Measurements from ENCODE around the gene DDX19B. TPM values are rescaled to one million over a fixed set of nuclear protein-coding genes. Genes with fewer than 3 reads are reported as not detected.

The DDX19B gene
- total and polyA plus RNA-seq, 2 donors (not counting 3 experiments of a cell fraction or from before 2014, with no cell fraction given) = 28.1 to 34.3 TPM

DNA sequence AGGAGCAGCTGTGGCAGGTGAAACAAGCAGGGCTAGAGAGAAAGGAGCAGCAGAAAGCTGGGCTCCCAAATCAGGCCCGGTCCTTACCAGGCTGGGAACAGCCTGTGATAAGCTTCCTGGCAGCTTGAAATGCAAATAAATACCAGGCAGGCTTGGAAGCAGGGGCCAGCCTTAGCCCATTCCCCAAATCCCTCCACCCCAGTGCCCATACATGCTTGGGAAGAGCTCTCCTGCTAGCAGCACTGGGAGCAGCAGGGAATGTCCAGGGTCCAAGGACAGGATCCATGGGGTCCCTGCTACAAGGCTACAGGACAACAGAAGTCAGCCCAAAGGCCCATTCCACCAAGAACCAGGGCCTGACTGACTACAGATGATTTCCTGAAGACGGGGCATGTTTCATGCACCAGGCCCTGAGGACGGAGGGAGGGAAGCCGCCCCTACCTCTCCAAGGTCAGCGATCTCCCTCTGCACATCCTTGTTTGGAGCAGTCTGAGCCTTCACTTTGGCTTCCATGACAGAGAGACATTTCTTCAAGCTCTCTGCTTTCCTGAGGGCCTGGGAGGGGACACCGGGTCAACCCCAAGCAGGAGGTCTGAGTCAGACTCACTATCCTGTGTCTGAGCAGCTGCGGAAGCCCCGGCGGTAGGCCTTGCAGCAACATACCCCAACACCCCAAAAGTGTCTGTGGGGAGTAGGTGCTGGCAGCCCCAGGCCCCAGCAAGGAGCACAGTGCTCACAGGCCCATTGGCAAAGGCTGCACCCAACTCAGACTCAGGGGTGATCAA is 44.6 kb upstream of the DDX19B start:
- H3K9me1 ChIP-seq (replicated peaks; ENCODE audit: control insufficient read depth, extremely low read depth, insufficient read depth, low read length) = no peaks in the 10 kb centered on the region
- no peak overlapping the region for H2AFZ ChIP-seq (ENCODE audit: low read depth, low read length)
- H3K36me3 ChIP-seq (ENCODE audit: control insufficient read depth in 2 of 2, extremely low read depth in 1 of 2, insufficient read depth in 2 of 2, low read length in 2 of 2) = peaks cover 18 to 57% of the 10 kb centered on the region in 2 experiments
- TF ChIP-seq MYC (IDR thresholded peaks at IDR 0.05; ENCODE audit: low read depth, low read length) (no peak), GATA2 (IDR thresholded peaks at IDR 0.05; ENCODE audit: insufficient read depth, insufficient read length, low read depth, low read length) (no peak), POLR2AphosphoS5 (IDR thresholded peaks at IDR 0.05; ENCODE audit: insufficient read depth, low read depth, low read length) (no peak), JUN (IDR thresholded peaks at IDR 0.05; ENCODE audit: borderline replicate concordance, insufficient read depth, insufficient read length, low read depth) (no peak), EZH2 (IDR thresholded peaks at IDR 0.05; ENCODE audit: borderline replicate concordance, low read depth, low read length, severe bottlenecking) (no peak)
- H3K27me3 ChIP-seq (ENCODE audit: control insufficient read depth in 2 of 2, insufficient read depth in 2 of 2, low read length in 2 of 2) = no peaks in the 10 kb centered on the region
- dilution Hi-C loops (cut with MboI; ENCODE audit: extremely low pct_ligation_motif_present, low sequenced_read_pairs) = no loop called here
- intact Hi-C loops (cut with micrococcal nuclease) = no loop called here
- POLR2A ChIA-PET = no interaction called here
- no peak overlapping the region for H3K4me3 ChIP-seq (replicated peaks in 1 of 3; ENCODE audit: insufficient read depth in 1 of 3, low read depth in 1 of 3, low read length in 3 of 3)
- H3K9ac ChIP-seq (replicated peaks; ENCODE audit: extremely low read depth, insufficient read depth, low read length) = no peak overlapping the region
- peaks cover 16% of the 10 kb centered on the region for H3K79me2 ChIP-seq (ENCODE audit: control insufficient read depth, insufficient read depth, low read length)
- H3K9me3 ChIP-seq (replicated peaks; ENCODE audit: control insufficient read depth, insufficient read depth, low read length) = no peaks in the 10 kb centered on the region
- FAIRE-seq (no peak), DNase-seq (ENCODE audit: low read depth, low spot score) (no peak)
- BruUV-seq (replicated peaks) = no TSS peak
- no peaks in the 10 kb centered on the region for H4K20me1 ChIP-seq (replicated peaks; ENCODE audit: control insufficient read depth, extremely low read depth, insufficient read depth, low read length)
- H3K4me1 ChIP-seq (ENCODE audit: control insufficient read depth, extremely low read depth, insufficient read depth, low read length) = peaks cover 3% of the 10 kb centered on the region
- H3K4me2 ChIP-seq (ENCODE audit: insufficient read depth, low read length) = no peak overlapping the region
- no peak overlapping the region for H3K27ac ChIP-seq (ENCODE audit: insufficient read depth, low read depth, low read length)
- CTCF ChIA-PET = interaction anchor here (0.6 to 1.8 kb wide), 8 partner anchors 9 to 91 kb away, joined by 3 to 6 read pairs (median 4); no protein-coding TSS in a partner anchor

DNA sequence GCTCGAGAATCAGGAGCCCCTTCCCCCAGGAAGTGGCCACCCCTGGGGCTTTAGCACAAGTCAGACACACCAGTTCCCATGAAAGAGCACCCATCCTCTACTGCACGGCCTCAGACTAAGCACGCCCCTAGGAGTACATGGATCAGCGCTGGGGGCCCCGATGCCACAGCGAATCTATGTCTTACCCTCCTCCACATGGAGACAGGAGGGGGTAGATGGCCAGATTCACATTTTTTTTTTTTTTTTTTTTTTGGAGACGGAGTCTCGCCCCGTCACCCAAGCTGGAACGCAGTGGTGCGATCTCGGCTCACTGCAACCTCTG is 44.1 kb upstream of the DDX19B start:
- H3K4me2 ChIP-seq (ENCODE audit: insufficient read depth, low read length) = no peak overlapping the region
- dilution Hi-C loops (cut with MboI; ENCODE audit: extremely low pct_ligation_motif_present, low sequenced_read_pairs) = no loop called here
- no peaks in the 10 kb centered on the region for H4K20me1 ChIP-seq (replicated peaks; ENCODE audit: control insufficient read depth, extremely low read depth, insufficient read depth, low read length)
- TF ChIP-seq, protein P1, sequence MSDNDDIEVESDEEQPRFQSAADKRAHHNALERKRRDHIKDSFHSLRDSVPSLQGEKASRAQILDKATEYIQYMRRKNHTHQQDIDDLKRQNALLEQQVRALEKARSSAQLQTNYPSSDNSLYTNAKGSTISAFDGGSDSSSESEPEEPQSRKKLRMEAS (IDR thresholded peaks at IDR 0.05; ENCODE audit: insufficient read depth, insufficient read length) = no peak
- no peak for TF ChIP-seq JUN (IDR thresholded peaks at IDR 0.05; ENCODE audit: borderline replicate concordance, insufficient read depth, insufficient read length, low read depth)
- TF ChIP-seq POLR2A (IDR thresholded peaks at IDR 0.05; ENCODE audit: low read depth, low read length) = no peak
- TF ChIP-seq EZH2 (IDR thresholded peaks at IDR 0.05; ENCODE audit: borderline replicate concordance, low read depth, low read length, severe bottlenecking) = no peak
- TF ChIP-seq POLR2AphosphoS5 (IDR thresholded peaks at IDR 0.05; ENCODE audit: insufficient read depth, low read depth, low read length) = no peak
- TF ChIP-seq GATA2 (IDR thresholded peaks at IDR 0.05; ENCODE audit: insufficient read depth, insufficient read length, low read depth, low read length) = no peak
- no peak for TF ChIP-seq MYC (IDR thresholded peaks at IDR 0.05; ENCODE audit: low read depth, low read length)
- TF ChIP-seq FOS (IDR thresholded peaks at IDR 0.05; ENCODE audit: borderline replicate concordance, insufficient read depth, low read length) = no peak
- TF ChIP-seq, protein P2, sequence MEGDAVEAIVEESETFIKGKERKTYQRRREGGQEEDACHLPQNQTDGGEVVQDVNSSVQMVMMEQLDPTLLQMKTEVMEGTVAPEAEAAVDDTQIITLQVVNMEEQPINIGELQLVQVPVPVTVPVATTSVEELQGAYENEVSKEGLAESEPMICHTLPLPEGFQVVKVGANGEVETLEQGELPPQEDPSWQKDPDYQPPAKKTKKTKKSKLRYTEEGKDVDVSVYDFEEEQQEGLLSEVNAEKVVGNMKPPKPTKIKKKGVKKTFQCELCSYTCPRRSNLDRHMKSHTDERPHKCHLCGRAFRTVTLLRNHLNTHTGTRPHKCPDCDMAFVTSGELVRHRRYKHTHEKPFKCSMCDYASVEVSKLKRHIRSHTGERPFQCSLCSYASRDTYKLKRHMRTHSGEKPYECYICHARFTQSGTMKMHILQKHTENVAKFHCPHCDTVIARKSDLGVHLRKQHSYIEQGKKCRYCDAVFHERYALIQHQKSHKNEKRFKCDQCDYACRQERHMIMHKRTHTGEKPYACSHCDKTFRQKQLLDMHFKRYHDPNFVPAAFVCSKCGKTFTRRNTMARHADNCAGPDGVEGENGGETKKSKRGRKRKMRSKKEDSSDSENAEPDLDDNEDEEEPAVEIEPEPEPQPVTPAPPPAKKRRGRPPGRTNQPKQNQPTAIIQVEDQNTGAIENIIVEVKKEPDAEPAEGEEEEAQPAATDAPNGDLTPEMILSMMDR (IDR thresholded peaks at IDR 0.05; ENCODE audit: extremely low read depth in 1 of 2, insufficient read depth in 1 of 2, low read depth in 1 of 2, low read length in 2 of 2) = no peak
- POLR2A ChIA-PET = no interaction called here
- no peak overlapping the region for H3K27ac ChIP-seq (ENCODE audit: insufficient read depth, low read depth, low read length)
- H3K36me3 ChIP-seq (ENCODE audit: control insufficient read depth in 2 of 2, extremely low read depth in 1 of 2, insufficient read depth in 2 of 2, low read length in 2 of 2) = peaks cover 18 to 59% of the 10 kb centered on the region in 2 experiments
- H3K9me1 ChIP-seq (replicated peaks; ENCODE audit: control insufficient read depth, extremely low read depth, insufficient read depth, low read length) = no peaks in the 10 kb centered on the region
- H2AFZ ChIP-seq (ENCODE audit: low read depth, low read length) = no peak overlapping the region
- H3K4me1 ChIP-seq (ENCODE audit: control insufficient read depth, extremely low read depth, insufficient read depth, low read length) = peaks cover 3% of the 10 kb centered on the region
- CTCF ChIA-PET = interaction anchor here (0.7 to 1.8 kb wide), 4 partner anchors 8 to 90 kb away, joined by 3 to 5 read pairs (median 4); no protein-coding TSS in a partner anchor
- DNase-seq (ENCODE audit: low read depth, low spot score) = no peak
- FAIRE-seq = no peak
- H3K9me3 ChIP-seq (replicated peaks; ENCODE audit: control insufficient read depth, insufficient read depth, low read length) = no peaks in the 10 kb centered on the region
- no peak overlapping the region for H3K9ac ChIP-seq (replicated peaks; ENCODE audit: extremely low read depth, insufficient read depth, low read length)
- no peaks in the 10 kb centered on the region for H3K27me3 ChIP-seq (ENCODE audit: control insufficient read depth in 2 of 2, insufficient read depth in 2 of 2, low read length in 2 of 2)
- intact Hi-C loops (cut with micrococcal nuclease) = no loop called here
- peaks cover 10% of the 10 kb centered on the region for H3K79me2 ChIP-seq (ENCODE audit: control insufficient read depth, insufficient read depth, low read length)
- BruUV-seq (replicated peaks) = no TSS peak
- no peak overlapping the region for H3K4me3 ChIP-seq (replicated peaks in 1 of 3; ENCODE audit: insufficient read depth in 1 of 3, low read depth in 1 of 3, low read length in 3 of 3)

Data from endothelial cell of umbilical vein (primary cell).